Peyer's patch (tissue), 4 donors: Measurements from ENCODE around the gene LRRK1.

Experiments used
- CTCF ChIP-seq, 6 experiments: fragments of 450-650 bp in 4 of 6; fragments of 200-600 bp in 2 of 6; sonication (generic) in 1 of 6; IDR thresholded peaks; one replicate each; pipeline ENCODE4 v1.5.1; 2017 to 2019; ENCODE audit warnings: antibody characterized with exemption in 6 of 6, mild to moderate bottlenecking in 3 of 6, moderate library complexity in 1 of 6
- POLR2A ChIP-seq, 2 donors: fragments of 450-650 bp; IDR thresholded peaks; one replicate each; pipeline ENCODE4 v1.5.1; 2017; ENCODE audit warnings: antibody characterized with exemption in 2 of 2, mild to moderate bottlenecking in 2 of 2, moderate library complexity in 2 of 2

- TF ChIP-seq POLR2A (IDR thresholded peaks at IDR 0.05) (no peak), CTCF (IDR thresholded peaks at IDR 0.05) (no peak)
These were observed 114.6 kb downstream of the LRRK1 start for GRCh38 chr15:101033801-101034200.
